Keratinocyte (primary cell): ENCODE measurements around the gene USH1C. TPM values are rescaled to one million over a fixed set of nuclear protein-coding genes. Genes with fewer than 3 reads are reported as not detected.

Experiments
- DNase-seq: peaks from one replicate; pipeline ENCODE4 v3.0.0-alpha.2; 2011; ENCODE audit warnings: low read depth, missing footprints, low spot score
- FAIRE-seq: peaks from 2 replicates; lab custom pipeline; 2011; peaks lifted over from hg19 to GRCh38; lab: Jason Lieb, UNC
- H2AFZ ChIP-seq: 2 replicates; pipeline ENCODE4 v1.6.0; 2012; ENCODE audit warnings: low read length, control low read depth, inconsistent platforms; ENCODE audit not compliant: control insufficient read depth
- H3K27ac ChIP-seq: 2 replicates; pipeline ENCODE4 v1.5.1; 2011; ENCODE audit warnings: low read length; ENCODE audit not compliant: control insufficient read depth, insufficient read depth
- H3K27me3 ChIP-seq: 3 replicates; pipeline ENCODE4 v1.6.0; 2011; ENCODE audit warnings: low read length; ENCODE audit not compliant: control insufficient read depth, insufficient read depth; ENCODE audit errors: extremely low read depth
- H3K36me3 ChIP-seq, 2 experiments: 2 replicates in 1 of 2; 3 replicates in 1 of 2; pipeline ENCODE4 v1.5.1; 2011; ENCODE audit warnings: low read length in 2 of 2, mild to moderate bottlenecking in 1 of 2; ENCODE audit not compliant: control insufficient read depth in 2 of 2, insufficient read depth in 2 of 2; ENCODE audit errors: extremely low read depth in 1 of 2
- H3K4me1 ChIP-seq: 3 replicates; pipeline ENCODE4 v1.5.1; 2011; ENCODE audit warnings: low read length; ENCODE audit not compliant: control insufficient read depth, insufficient read depth; ENCODE audit errors: extremely low read depth
- H3K4me2 ChIP-seq: 3 replicates; pipeline ENCODE4 v1.6.0; 2011; ENCODE audit warnings: low read depth, low read length; ENCODE audit not compliant: control insufficient read depth, insufficient read depth; ENCODE audit errors: extremely low read depth
- H3K4me3 ChIP-seq, 3 experiments: fragments of 200-600 bp in 1 of 3; sonication (generic) in 1 of 3; 2 replicates in 2 of 3; 3 replicates in 1 of 3; pipeline ENCODE4 v1.5.1; 2011 to 2016; ENCODE audit warnings: low read length in 3 of 3, mild to moderate bottlenecking in 3 of 3, control low read depth in 2 of 3, inconsistent platforms in 1 of 3, low read depth in 1 of 3, mixed read lengths in 1 of 3, mixed run types in 1 of 3, moderate library complexity in 1 of 3; ENCODE audit not compliant: control insufficient read depth in 2 of 3, insufficient read depth in 2 of 3; ENCODE audit errors: extremely low read depth in 1 of 3
- H3K79me2 ChIP-seq: 2 replicates; pipeline ENCODE4 v1.6.0; 2012; ENCODE audit warnings: low read length; ENCODE audit not compliant: control insufficient read depth, insufficient read depth
- H3K9ac ChIP-seq: 3 replicates; pipeline ENCODE4 v1.6.0; 2011; ENCODE audit warnings: low read length; ENCODE audit not compliant: control insufficient read depth, insufficient read depth; ENCODE audit errors: extremely low read depth
- H3K9me1 ChIP-seq: 3 replicates; pipeline ENCODE4 v1.6.0; 2011; ENCODE audit warnings: low read length; ENCODE audit not compliant: control insufficient read depth, insufficient read depth; ENCODE audit errors: extremely low read depth
- H3K9me3 ChIP-seq: 2 replicates; pipeline ENCODE4 v1.5.1; 2012; ENCODE audit warnings: low read depth, low read length; ENCODE audit not compliant: control insufficient read depth
- H4K20me1 ChIP-seq: 3 replicates; pipeline ENCODE4 v1.6.0; 2011; ENCODE audit warnings: low read length; ENCODE audit not compliant: control insufficient read depth, insufficient read depth; ENCODE audit errors: extremely low read depth
- EZH2 ChIP-seq: IDR thresholded peaks from one replicate; pipeline ENCODE4 v1.6.1; 2012; ENCODE audit warnings: inconsistent platforms, mild to moderate bottlenecking, low read length, moderate library complexity
- dilution Hi-C: fragments of 300-500 bp; cut with MboI; formaldehyde crosslinking; loops from one replicate; pipeline ENCODE4 v1.7.0; 2020; ENCODE audit warnings: low sequenced_read_pairs; ENCODE audit not compliant: extremely low pct_ligation_motif_present
- polyA plus RNA-seq, 5 experiments: library from polyadenylated mRNA; depleted of rRNA in 3 of 5; stranded (reverse) in 3 of 5; stranded (forward) in 1 of 5; unstranded in 1 of 5; fragments of >200 nt; gene quantifications; 1 replicate in 1 of 5; 2 replicates in 3 of 5; 3 replicates in 1 of 5; pipeline versions ENCODE4 v1.2.1 to v1.2.3, GENCODE V29; 2011 to 2012; ENCODE audit warnings: missing spikeins in 2 of 5, low read depth in 1 of 5, low replicate concordance in 1 of 5
- TF ChIP-seq, protein P1 (sequence below), 3 experiments: IDR thresholded peaks in 1 of 3; conservative IDR thresholded peaks in 1 of 3; optimal IDR thresholded peaks in 1 of 3; 2 replicates in 2 of 3; 3 replicates in 1 of 3; pipeline versions ENCODE3 to v1.5.1; 2011; ENCODE audit warnings: low read length in 3 of 3, mild to moderate bottlenecking in 3 of 3, moderate library complexity in 2 of 3, control low read depth in 1 of 3, inconsistent platforms in 1 of 3; ENCODE audit not compliant: insufficient read depth in 2 of 3; ENCODE audit errors: extremely low read depth in 1 of 3

Gene USH1C
- polyA plus RNA-seq, 1 donor (not counting 4 experiments of a cell fraction or from before 2014, with no cell fraction given) = not detected

DNA sequence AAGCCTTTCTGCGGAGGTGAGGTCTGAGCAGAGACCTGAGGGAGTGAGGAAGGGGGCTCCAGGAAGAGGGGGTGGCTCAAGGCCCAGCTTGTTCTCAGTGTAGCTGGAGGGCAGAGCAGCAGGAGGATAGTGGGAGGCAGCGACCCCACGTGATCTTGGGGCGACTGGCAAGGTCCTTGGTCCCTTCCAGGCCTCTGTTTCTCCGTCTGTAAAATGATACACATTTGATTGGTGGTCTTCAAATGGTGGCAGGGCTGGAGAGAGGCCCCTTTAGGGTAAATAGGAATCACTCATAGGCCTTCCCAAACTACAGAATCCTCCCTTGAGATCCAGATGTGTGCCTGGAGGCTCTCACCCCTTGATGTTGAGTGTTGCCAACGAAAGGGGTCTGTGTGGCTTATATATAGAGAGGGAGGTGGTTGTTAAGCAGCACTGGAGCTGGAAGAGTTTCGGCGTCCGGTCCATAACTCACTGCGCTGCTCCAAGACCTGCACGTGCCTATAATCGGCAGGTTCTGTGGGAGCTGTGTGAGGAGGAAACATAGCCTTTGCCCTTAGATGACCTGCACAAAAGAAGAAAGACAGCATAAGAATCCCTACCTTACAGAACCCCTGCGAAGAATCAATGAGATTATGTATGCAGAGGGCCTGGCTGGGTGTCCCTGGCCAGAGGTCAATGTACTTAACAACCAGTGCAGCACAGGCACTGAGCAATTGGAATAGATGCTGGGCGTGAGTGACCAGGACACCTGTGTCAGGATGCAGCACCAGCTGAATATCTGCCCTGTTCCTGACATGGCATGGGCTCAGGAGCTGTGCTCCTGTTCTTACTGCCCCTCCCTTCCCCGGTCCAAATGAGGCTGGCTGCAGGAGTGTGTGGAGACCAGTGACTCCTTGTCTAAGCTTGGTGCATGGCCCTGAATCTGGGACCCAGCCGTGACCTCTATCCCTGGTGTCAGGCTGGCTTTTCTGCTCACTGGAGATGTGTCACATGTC, 31.5 kb upstream of the USH1C start:
- DNase-seq = no peak
- H3K36me3 ChIP-seq = no peaks in the 10 kb centered on the region
- no peak overlapping the region for H3K27ac ChIP-seq
- no peaks in the 10 kb centered on the region for H3K9me3 ChIP-seq
- peaks cover 5% of the 10 kb centered on the region for H3K27me3 ChIP-seq
- no peaks in the 10 kb centered on the region for H3K79me2 ChIP-seq
- no peak overlapping the region for H3K9ac ChIP-seq
- dilution Hi-C loops = no loop called here
- no peak for FAIRE-seq
- H2AFZ ChIP-seq = no peak overlapping the region
- no peaks in the 10 kb centered on the region for H3K9me1 ChIP-seq
- no peak overlapping the region for H3K4me3 ChIP-seq
- H4K20me1 ChIP-seq = no peaks in the 10 kb centered on the region
- H3K4me2 ChIP-seq = no peak overlapping the region
- no peaks in the 10 kb centered on the region for H3K4me1 ChIP-seq
- TF ChIP-seq, protein P1, sequence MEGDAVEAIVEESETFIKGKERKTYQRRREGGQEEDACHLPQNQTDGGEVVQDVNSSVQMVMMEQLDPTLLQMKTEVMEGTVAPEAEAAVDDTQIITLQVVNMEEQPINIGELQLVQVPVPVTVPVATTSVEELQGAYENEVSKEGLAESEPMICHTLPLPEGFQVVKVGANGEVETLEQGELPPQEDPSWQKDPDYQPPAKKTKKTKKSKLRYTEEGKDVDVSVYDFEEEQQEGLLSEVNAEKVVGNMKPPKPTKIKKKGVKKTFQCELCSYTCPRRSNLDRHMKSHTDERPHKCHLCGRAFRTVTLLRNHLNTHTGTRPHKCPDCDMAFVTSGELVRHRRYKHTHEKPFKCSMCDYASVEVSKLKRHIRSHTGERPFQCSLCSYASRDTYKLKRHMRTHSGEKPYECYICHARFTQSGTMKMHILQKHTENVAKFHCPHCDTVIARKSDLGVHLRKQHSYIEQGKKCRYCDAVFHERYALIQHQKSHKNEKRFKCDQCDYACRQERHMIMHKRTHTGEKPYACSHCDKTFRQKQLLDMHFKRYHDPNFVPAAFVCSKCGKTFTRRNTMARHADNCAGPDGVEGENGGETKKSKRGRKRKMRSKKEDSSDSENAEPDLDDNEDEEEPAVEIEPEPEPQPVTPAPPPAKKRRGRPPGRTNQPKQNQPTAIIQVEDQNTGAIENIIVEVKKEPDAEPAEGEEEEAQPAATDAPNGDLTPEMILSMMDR (optimal IDR thresholded peaks at IDR 0.05 in 1 of 3, IDR thresholded peaks at IDR 0.05 in 1 of 3, conservative IDR thresholded peaks at IDR 0.05 in 1 of 3; ENCODE audit: extremely low read depth in 1 of 3, insufficient read depth in 2 of 3, low read length in 3 of 3) = no peak
- TF ChIP-seq EZH2 = no peak

DNA sequence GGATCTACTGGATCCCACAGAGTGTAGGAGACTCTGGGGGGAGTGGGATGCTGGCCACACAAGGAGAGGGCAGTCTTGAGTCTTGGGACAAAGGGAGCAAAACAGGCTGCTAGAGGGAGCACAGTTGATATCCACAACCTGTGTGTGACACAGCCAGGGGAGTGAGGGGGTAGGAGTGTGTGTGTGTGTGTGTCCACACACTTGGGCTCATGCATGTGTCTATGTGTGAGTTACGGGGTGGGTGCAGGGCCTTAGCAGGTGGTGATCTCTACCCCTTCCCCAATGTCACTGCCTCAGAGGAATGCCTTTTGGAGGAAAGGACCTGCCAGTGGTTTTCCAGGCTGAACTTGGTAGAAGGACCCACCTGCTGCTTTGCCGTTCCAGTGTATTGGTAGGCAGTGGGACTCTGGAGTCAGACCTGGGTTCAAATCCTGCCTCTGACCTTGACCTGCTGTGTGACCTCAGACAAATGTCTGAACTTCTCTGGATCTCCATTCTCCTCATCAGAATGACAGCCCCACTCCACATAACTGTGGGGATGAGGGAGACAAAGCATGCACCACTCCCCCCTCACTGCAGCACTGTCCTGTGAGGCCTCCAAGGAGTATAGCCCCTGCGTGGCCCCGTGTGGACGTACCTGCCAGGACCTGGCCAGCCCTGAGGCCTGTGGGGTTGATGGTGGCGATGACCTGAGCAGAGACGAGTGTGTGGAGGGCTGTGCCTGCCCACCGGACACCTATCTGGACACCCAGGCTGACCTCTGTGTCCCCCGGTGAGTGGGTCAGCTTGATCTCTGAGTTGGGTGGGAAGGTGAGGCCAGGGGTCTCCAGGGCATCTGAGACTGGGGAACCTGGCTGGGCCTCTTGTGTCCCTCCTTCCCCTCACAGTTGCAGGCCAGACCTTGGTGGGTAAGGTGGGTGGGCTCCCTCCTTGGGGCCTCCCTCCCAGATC, 30.2 kb upstream of the USH1C start:
- H3K4me3 ChIP-seq = no peak overlapping the region
- no peak overlapping the region for H3K9ac ChIP-seq
- H3K27ac ChIP-seq = no peak overlapping the region
- H4K20me1 ChIP-seq = no peaks in the 10 kb centered on the region
- no peak overlapping the region for H3K4me2 ChIP-seq
- no peaks in the 10 kb centered on the region for H3K4me1 ChIP-seq
- TF ChIP-seq, protein P1 (optimal IDR thresholded peaks at IDR 0.05 in 1 of 3, IDR thresholded peaks at IDR 0.05 in 1 of 3, conservative IDR thresholded peaks at IDR 0.05 in 1 of 3; ENCODE audit: extremely low read depth in 1 of 3, insufficient read depth in 2 of 3, low read length in 3 of 3) = no peak
- TF ChIP-seq EZH2 = no peak
- no peaks in the 10 kb centered on the region for H3K9me3 ChIP-seq
- DNase-seq (no peak), FAIRE-seq (no peak)
- H2AFZ ChIP-seq = no peak overlapping the region
- no peaks in the 10 kb centered on the region for H3K79me2 ChIP-seq
- no peaks in the 10 kb centered on the region for H3K36me3 ChIP-seq
- no peaks in the 10 kb centered on the region for H3K9me1 ChIP-seq
- peaks cover 5% of the 10 kb centered on the region for H3K27me3 ChIP-seq
- dilution Hi-C loops = no loop called here
